ENCODE data around the gene EPB41L2.

EPB41L2 gene

GRCh38 chr6:130935978-130936377, 127.1 kb downstream of the EPB41L2 start:
- Histone ChIP-seq H3K79me2 (ENCODE audit: low read length) (no peaks in the 10 kb centered on the region), H3K36me3 (replicated peaks; ENCODE audit: low read depth, low read length) (no peaks in the 10 kb centered on the region), H3K4me2 (ENCODE audit: low read length) (no peak overlapping the region), H3K27ac (ENCODE audit: low read length) (no peak overlapping the region), H4K20me1 (ENCODE audit: insufficient read depth, low read length) (no peaks in the 10 kb centered on the region), H3K9me3 (ENCODE audit: insufficient read depth, low read length) (no peaks in the 10 kb centered on the region), H3K27me3 (ENCODE audit: low read depth, low read length) (no peaks in the 10 kb centered on the region), H3K4me1 (ENCODE audit: low read length) (no peaks in the 10 kb centered on the region), H2AFZ (ENCODE audit: low read depth, low read length) (no peak overlapping the region), H3K9ac (ENCODE audit: low read length) (no peak overlapping the region), H3K4me3 (ENCODE audit: low read length) (no peak overlapping the region)
- TF ChIP-seq, protein P1, sequence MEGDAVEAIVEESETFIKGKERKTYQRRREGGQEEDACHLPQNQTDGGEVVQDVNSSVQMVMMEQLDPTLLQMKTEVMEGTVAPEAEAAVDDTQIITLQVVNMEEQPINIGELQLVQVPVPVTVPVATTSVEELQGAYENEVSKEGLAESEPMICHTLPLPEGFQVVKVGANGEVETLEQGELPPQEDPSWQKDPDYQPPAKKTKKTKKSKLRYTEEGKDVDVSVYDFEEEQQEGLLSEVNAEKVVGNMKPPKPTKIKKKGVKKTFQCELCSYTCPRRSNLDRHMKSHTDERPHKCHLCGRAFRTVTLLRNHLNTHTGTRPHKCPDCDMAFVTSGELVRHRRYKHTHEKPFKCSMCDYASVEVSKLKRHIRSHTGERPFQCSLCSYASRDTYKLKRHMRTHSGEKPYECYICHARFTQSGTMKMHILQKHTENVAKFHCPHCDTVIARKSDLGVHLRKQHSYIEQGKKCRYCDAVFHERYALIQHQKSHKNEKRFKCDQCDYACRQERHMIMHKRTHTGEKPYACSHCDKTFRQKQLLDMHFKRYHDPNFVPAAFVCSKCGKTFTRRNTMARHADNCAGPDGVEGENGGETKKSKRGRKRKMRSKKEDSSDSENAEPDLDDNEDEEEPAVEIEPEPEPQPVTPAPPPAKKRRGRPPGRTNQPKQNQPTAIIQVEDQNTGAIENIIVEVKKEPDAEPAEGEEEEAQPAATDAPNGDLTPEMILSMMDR (IDR thresholded peaks at IDR 0.05; ENCODE audit: low read depth, low read length) = no peak
- TF ChIP-seq EZH2phosphoT487 (IDR thresholded peaks at IDR 0.05; ENCODE audit: low read depth) = no peak

DNA sequence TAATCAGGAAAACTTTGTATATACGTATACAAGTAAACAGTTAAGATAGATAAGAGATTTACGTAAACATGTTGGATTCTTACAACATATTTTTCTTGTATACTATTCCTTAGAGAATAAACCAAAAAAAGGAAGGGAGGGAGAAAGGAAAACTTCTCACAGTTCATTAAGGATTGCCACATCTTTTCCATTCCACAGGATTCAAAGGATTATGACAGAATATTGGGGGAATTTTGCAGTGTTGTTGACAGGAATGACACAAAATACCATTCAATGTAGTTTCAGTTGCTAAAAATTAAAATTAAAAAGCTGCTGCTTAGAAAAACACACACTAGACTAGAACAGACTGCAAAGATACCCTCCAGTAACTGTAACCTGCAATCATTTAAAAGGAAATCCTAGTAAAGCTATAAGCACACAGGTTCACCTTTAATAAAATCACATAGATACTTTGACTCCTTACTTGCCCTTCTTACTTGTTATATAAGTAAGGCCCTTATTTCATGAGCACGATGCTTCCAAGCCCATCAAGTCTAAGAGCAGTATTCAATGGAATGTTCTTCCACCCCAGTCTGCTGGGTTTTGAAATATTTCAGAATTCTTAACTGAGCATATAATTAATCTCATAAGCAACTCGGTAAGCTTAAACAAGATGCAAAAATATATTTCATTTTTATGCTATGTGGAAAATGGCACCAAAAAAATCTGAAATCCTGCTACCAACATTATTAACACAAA, 128.0 kb downstream of the EPB41L2 start:
- Histone ChIP-seq H3K4me2 (ENCODE audit: low read length) (no peak overlapping the region), H3K36me3 (replicated peaks; ENCODE audit: low read depth, low read length) (no peaks in the 10 kb centered on the region), H3K27me3 (ENCODE audit: low read depth, low read length) (no peaks in the 10 kb centered on the region), H3K9ac (ENCODE audit: low read length) (no peak overlapping the region), H3K9me3 (ENCODE audit: insufficient read depth, low read length) (no peaks in the 10 kb centered on the region), H3K4me1 (ENCODE audit: low read length) (no peaks in the 10 kb centered on the region), H2AFZ (ENCODE audit: low read depth, low read length) (no peak overlapping the region), H3K4me3 (ENCODE audit: low read length) (no peak overlapping the region), H3K79me2 (ENCODE audit: low read length) (no peaks in the 10 kb centered on the region), H3K27ac (ENCODE audit: low read length) (no peak overlapping the region), H4K20me1 (ENCODE audit: insufficient read depth, low read length) (no peaks in the 10 kb centered on the region)
- TF ChIP-seq EZH2phosphoT487 (IDR thresholded peaks at IDR 0.05; ENCODE audit: low read depth) = no peak
- TF ChIP-seq, protein P1 (IDR thresholded peaks at IDR 0.05; ENCODE audit: low read depth, low read length) = no peak

DNA sequence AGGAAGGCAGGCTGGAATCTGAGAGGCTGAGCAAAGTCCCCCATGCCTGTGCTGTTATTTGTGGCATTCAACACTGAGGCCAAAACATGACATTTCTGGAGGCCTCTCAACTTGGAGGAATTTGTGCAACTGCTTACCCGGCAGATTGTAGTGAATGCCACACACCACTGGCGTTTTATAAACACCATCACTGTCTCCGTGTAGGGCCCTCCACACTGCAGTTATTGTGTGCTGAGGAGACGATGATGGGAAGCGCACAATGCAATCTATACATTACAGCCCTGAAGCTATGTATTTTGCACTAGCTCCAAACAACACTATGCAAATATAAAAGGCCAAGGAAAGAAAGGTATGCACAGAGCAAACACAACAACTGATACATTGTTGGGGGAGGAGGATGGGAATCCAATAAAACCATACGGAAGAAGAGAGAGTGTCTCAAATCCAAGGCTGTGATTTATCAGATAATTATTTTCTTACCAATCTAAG, 129.3 kb downstream of the EPB41L2 start:
- H3K27ac ChIP-seq (ENCODE audit: low read length) = no peak overlapping the region
- H3K9ac ChIP-seq (ENCODE audit: low read length) = no peak overlapping the region

GRCh38 chr6:130932921-130933320, 130.1 kb downstream of the EPB41L2 start:
- Histone ChIP-seq H2AFZ (ENCODE audit: low read depth, low read length) (no peak overlapping the region), H3K36me3 (replicated peaks; ENCODE audit: low read depth, low read length) (no peaks in the 10 kb centered on the region), H3K79me2 (ENCODE audit: low read length) (no peaks in the 10 kb centered on the region), H3K27me3 (ENCODE audit: low read depth, low read length) (no peaks in the 10 kb centered on the region), H3K9ac (ENCODE audit: low read length) (no peak overlapping the region), H3K9me3 (ENCODE audit: insufficient read depth, low read length) (no peaks in the 10 kb centered on the region), H3K4me1 (ENCODE audit: low read length) (no peaks in the 10 kb centered on the region), H3K4me3 (ENCODE audit: low read length) (no peak overlapping the region), H3K4me2 (ENCODE audit: low read length) (no peak overlapping the region), H4K20me1 (ENCODE audit: insufficient read depth, low read length) (no peaks in the 10 kb centered on the region), H3K27ac (ENCODE audit: low read length) (no peak overlapping the region)
- no peak for TF ChIP-seq EZH2phosphoT487 (IDR thresholded peaks at IDR 0.05; ENCODE audit: low read depth)
- TF ChIP-seq, protein P1 (IDR thresholded peaks at IDR 0.05; ENCODE audit: low read depth, low read length) = no peak

More for the DNA sequence above, 129.3 kb downstream of the EPB41L2 start:
- H4K20me1 ChIP-seq (ENCODE audit: insufficient read depth, low read length) = no peaks in the 10 kb centered on the region
- no peaks in the 10 kb centered on the region for H3K4me1 ChIP-seq (ENCODE audit: low read length)
- H3K79me2 ChIP-seq (ENCODE audit: low read length) = no peaks in the 10 kb centered on the region
- no peaks in the 10 kb centered on the region for H3K27me3 ChIP-seq (ENCODE audit: low read depth, low read length)
- no peak overlapping the region for H2AFZ ChIP-seq (ENCODE audit: low read depth, low read length)
- no peaks in the 10 kb centered on the region for H3K9me3 ChIP-seq (ENCODE audit: insufficient read depth, low read length)
- H3K4me3 ChIP-seq (ENCODE audit: low read length) = no peak overlapping the region
- no peak for TF ChIP-seq EZH2phosphoT487 (IDR thresholded peaks at IDR 0.05; ENCODE audit: low read depth)
- TF ChIP-seq, protein P1 (IDR thresholded peaks at IDR 0.05; ENCODE audit: low read depth, low read length) = no peak
- H3K4me2 ChIP-seq (ENCODE audit: low read length) = no peak overlapping the region
- no peaks in the 10 kb centered on the region for H3K36me3 ChIP-seq (replicated peaks; ENCODE audit: low read depth, low read length)
